ENCODE data around the gene PHF24.
A peak's percentile ranks its signal among the peaks of the same experiment; 100 is the strongest.
"Not testable (repeated sequence)": the region's sequence is repeated elsewhere in the genome, so short reads cannot be mapped to it uniquely, and the experiment has no call there.

The PHF24 gene

DNA sequence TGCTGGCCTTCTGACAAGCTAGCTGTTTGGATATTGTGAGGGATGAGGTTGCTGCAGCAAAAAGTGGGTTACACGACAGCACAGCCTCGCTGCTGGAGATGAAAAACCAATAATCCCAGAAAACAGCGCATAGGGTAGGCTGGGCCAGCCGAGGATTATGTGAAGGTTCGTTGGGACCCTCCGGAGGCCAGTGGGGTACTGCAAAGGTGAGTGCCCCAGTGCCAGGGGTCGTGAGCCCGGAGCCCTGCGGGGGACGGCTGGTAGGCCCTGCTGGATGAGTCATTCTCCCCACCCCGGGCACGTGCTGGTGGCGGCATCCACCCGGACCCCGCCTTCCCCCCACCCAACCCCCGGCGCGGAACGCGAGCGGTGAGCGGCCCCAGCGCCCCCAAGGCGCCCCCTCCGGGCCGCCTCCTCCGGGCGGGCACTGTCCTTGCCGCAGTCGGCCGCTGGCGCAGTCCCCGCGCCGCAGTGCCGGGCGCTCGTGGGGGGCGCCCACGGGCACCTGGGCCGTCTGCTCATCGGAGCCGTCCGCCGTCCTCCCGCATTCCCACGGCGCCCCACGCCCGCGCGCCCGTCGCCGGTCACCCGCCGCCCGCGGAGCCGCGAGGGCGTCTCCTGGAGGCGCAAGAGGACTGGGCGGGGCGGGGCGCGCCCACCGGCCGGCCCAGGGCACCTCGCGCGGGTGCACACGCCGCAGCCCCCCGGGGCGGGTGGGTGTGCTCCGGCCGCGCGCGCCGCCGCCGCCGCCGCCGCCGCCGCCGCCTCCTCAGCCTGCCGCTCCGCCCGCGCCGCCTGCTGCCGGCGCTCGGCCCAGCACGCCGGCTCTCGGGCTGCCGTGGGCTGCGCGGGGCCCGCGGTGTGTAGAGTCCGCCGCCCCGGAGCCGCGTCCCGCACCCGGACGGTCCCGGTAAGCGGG, at the start of gene PHF24:
PHF24 (plus strand) TSS at position 794 of the 919 bp plus-strand sequence. CDS start 13,014 bp downstream, outside the sequence.
- peak within 1 kb of the TSS; percentile 60 for H3K4me3 Mint-ChIP-seq
- no peaks in the 10 kb centered on the region for H3K9me3 Mint-ChIP-seq
- peaks cover 22% of the 10 kb centered on the region for H3K27me3 Mint-ChIP-seq
- no peaks in the 10 kb centered on the region for H3K36me3 Mint-ChIP-seq
- no peak within 1 kb of the TSS for H3K27ac Mint-ChIP-seq
- peaks cover 17% of the 10 kb centered on the region for H3K4me1 Mint-ChIP-seq

GRCh38 chr9:34927061-34927460, 31.0 kb upstream of the PHF24 start:
- Mint-ChIP-seq H3K9me3 (peaks cover 18% of the 10 kb centered on the region), H3K4me3 (no peak overlapping the region), H3K27me3 (peaks cover 4% of the 10 kb centered on the region), H3K36me3 (peaks cover 6% of the 10 kb centered on the region), H3K4me1 (peaks cover 18% of the 10 kb centered on the region), H3K27ac (no peak overlapping the region)

- H3K4me1 Mint-ChIP-seq, result peaks cover 18% of the 10 kb centered on the region
- H3K9me3 Mint-ChIP-seq, result peaks cover 18% of the 10 kb centered on the region
- peak overlapping the region; percentile 68 for H3K27ac Mint-ChIP-seq
- peaks cover 3% of the 10 kb centered on the region for H3K27me3 Mint-ChIP-seq
- peaks cover 6% of the 10 kb centered on the region for H3K36me3 Mint-ChIP-seq
- H3K4me3 Mint-ChIP-seq, result peak overlapping the region; percentile 24
Measured at GRCh38 chr9:34928921-34929320, 29.2 kb upstream of the PHF24 start.

DNA sequence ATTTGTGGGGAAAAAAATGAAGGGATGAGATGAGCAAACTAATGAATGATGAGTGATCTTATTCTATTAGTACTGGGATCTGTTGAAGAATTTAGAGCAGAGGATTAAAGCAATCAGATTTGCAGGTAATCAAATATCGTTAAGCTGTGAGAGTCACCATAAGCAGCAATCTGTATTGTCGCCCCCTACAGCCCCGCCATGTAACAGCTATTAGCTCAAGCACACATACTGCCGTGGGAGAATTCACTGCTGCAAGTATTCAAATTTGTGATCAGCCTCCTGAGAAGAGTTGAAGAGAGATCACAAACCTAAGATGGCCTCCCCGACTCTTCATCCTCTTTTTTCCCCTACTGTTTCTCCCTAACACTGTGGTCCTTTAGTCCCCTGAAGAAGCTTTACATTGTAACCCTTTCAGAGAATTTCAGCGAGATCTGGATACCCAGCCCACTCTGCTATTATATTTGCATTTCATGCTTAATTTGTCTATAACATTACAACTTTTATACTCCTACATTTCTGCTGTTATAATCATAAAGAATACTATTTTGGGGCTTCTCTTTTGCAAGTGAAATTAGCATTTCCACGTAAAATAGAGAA, 28.5 kb upstream of the PHF24 start:
- H3K27ac Mint-ChIP-seq, result peak overlapping the region; percentile 68
- peak overlapping the region; percentile 24 for H3K4me3 Mint-ChIP-seq
- H3K36me3 Mint-ChIP-seq, result peaks cover 4% of the 10 kb centered on the region
- H3K4me1 Mint-ChIP-seq, result peaks cover 18% of the 10 kb centered on the region
- peaks cover 2% of the 10 kb centered on the region for H3K27me3 Mint-ChIP-seq
- H3K9me3 Mint-ChIP-seq, result peaks cover 13% of the 10 kb centered on the region

DNA sequence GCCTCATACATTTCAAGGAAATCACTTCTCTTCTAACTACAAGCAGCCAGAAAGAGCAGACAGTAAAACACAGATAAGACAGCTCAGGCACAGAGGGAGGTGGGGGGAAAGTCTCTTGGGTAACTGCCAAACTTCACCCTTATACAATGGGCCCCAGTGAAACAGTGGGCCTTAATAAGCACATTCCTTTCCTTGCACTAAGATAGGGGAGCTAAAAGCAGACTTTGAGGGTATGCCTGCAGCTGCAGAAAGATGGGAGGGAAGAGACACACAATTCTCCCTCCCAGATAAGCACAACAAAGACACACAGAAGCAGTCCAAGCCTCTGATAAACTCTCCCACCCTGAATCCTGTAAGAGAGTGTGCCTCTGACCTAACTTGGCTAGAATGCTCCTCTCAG, 18.1 kb upstream of the PHF24 start:
- H3K4me1 Mint-ChIP-seq, H3K4me3 Mint-ChIP-seq, H3K9me3 Mint-ChIP-seq, H3K36me3 Mint-ChIP-seq, H3K27ac Mint-ChIP-seq, H3K27me3 Mint-ChIP-seq: not testable (repeated sequence)

GRCh38 chr9:34948451-34948850, 9.6 kb upstream of the PHF24 start:
- no peaks in the 10 kb centered on the region for H3K36me3 Mint-ChIP-seq
- H3K27ac Mint-ChIP-seq, result no peak overlapping the region
- H3K4me3 Mint-ChIP-seq, result no peak overlapping the region
- no peaks in the 10 kb centered on the region for H3K4me1 Mint-ChIP-seq
- H3K27me3 Mint-ChIP-seq, result peaks cover 13% of the 10 kb centered on the region
- H3K9me3 Mint-ChIP-seq, result no peaks in the 10 kb centered on the region

DNA sequence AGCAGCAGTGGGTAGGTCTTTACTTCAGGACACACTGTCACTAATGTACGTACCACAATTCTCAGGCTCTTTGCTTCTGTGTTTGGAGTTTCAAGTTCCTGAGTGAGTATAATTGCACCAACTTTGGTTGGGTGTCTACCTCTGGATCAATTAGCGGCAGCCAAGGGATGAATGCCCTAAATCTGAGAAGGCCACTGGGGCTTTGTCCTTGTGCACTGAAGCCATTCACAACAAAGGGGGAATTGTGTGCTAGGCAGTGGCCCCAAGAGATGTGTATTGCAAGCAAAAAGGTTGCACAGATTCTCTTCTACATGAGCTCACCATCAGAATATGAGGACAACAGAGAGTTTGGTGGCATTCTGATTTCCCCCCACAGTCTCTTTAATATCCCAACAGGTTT, 3.9 kb upstream of the PHF24 start:
- Mint-ChIP-seq H3K27ac (no peak overlapping the region), H3K9me3 (no peaks in the 10 kb centered on the region), H3K4me3 (no peak overlapping the region), H3K27me3 (peaks cover 23% of the 10 kb centered on the region), H3K4me1 (no peaks in the 10 kb centered on the region), H3K36me3 (no peaks in the 10 kb centered on the region)

DNA sequence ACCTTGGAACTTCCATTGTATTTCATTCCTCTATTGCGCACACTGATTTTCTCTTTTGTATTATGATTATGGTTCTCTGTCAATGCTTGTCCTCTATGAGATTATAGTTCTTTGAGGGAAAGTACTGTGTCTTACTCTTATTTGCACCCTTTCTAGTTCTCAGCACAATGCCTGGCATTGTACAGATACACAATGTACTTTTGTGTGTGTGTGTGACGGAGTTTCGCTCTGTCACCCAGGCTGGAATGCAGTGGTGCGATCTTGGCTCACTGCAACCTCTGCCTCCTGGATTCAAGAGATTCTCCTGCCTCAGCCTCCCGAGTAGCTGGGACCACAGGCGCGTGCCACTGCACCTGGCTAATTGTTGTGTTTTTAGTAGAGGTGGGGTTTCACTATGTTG, 2.0 kb upstream of the PHF24 start:
- not testable (repeated sequence) for H3K36me3 Mint-ChIP-seq, H3K27ac Mint-ChIP-seq, H3K4me1 Mint-ChIP-seq, H3K4me3 Mint-ChIP-seq, H3K9me3 Mint-ChIP-seq
- H3K27me3 Mint-ChIP-seq, result peaks cover 28% of the 10 kb centered on the region

- no peaks in the 10 kb centered on the region for H3K36me3 Mint-ChIP-seq
- H3K27ac Mint-ChIP-seq, result no peak overlapping the region
- peaks cover 10% of the 10 kb centered on the region for H3K4me1 Mint-ChIP-seq
- no peaks in the 10 kb centered on the region for H3K9me3 Mint-ChIP-seq
- H3K4me3 Mint-ChIP-seq, result peak overlapping the region; percentile 27
- peaks cover 28% of the 10 kb centered on the region for H3K27me3 Mint-ChIP-seq
Measured at GRCh38 chr9:34956648-34957047, 1.4 kb upstream of the PHF24 start.

GRCh38 chr9:34958411-34958982, 412 bp downstream of the PHF24 start:
- H3K27ac Mint-ChIP-seq, result no peak overlapping the region
- H3K4me1 Mint-ChIP-seq, result peaks cover 17% of the 10 kb centered on the region
- H3K9me3 Mint-ChIP-seq, result no peaks in the 10 kb centered on the region
- H3K4me3 Mint-ChIP-seq, result no peak overlapping the region
- peaks cover 22% of the 10 kb centered on the region for H3K27me3 Mint-ChIP-seq
- no peaks in the 10 kb centered on the region for H3K36me3 Mint-ChIP-seq

- Mint-ChIP-seq H3K9me3 (no peaks in the 10 kb centered on the region), H3K27me3 (peaks cover 26% of the 10 kb centered on the region), H3K36me3 (no peaks in the 10 kb centered on the region), H3K27ac (no peak overlapping the region), H3K4me3 (no peak overlapping the region), H3K4me1 (peaks cover 17% of the 10 kb centered on the region)
Measured at GRCh38 chr9:34959461-34959860, 1.4 kb downstream of the PHF24 start.

- Mint-ChIP-seq H3K36me3 (no peaks in the 10 kb centered on the region), H3K4me3 (peak overlapping the region; percentile 11), H3K27ac (peak overlapping the region; percentile 0), H3K4me1 (peaks cover 17% of the 10 kb centered on the region), H3K27me3 (peaks cover 31% of the 10 kb centered on the region), H3K9me3 (no peaks in the 10 kb centered on the region)
Measured at GRCh38 chr9:34961574-34962490, 3.7 kb downstream of the PHF24 start.

GRCh38 chr9:34962546-34962945, 4.5 kb downstream of the PHF24 start:
- H3K27me3 Mint-ChIP-seq, result peaks cover 30% of the 10 kb centered on the region
- peaks cover 17% of the 10 kb centered on the region for H3K4me1 Mint-ChIP-seq
- no peaks in the 10 kb centered on the region for H3K36me3 Mint-ChIP-seq
- H3K4me3 Mint-ChIP-seq, result no peak overlapping the region
- H3K9me3 Mint-ChIP-seq, result no peaks in the 10 kb centered on the region
- no peak overlapping the region for H3K27ac Mint-ChIP-seq

DNA sequence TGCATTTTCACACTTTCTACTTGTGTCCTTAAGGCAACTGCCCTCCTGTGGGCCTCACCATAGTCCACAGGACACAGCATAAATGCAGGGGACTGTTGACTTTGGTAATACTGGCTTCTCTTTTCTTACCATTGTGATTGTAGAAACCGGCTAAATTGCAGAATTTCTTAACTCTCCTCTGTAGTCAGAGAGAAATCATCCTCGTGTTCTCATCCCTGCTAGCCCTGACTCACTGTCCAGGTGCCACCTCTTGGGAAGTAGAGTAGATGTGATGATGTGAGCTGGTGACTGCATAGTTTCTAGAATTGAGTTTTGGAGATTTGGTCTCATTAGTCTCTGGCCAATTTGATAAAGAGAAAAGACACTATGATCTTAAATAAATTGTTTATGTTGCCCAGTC, 5.5 kb downstream of the PHF24 start:
- Mint-ChIP-seq H3K4me3 (no peak overlapping the region), H3K27me3 (peaks cover 32% of the 10 kb centered on the region)

DNA sequence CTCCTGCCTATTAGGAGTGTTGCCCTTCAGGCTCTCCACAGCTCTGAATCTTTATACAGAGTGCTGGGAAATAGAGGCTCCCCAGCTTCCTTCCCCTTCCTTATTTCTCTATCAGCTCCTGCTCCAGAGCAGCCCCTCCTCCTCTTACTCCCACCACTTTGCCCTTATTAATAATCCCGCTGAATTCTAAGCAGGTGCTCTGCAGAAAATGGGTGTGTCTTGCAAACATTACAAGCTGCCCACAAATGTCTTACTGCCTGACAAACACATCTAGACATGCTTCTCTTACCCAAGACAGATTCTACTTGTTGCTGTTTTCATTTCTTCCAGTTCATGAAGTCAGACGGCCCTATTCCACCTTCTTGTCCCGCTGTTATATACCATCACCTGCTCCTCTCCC, 6.4 kb downstream of the PHF24 start:
- H3K36me3 Mint-ChIP-seq, result no peaks in the 10 kb centered on the region
- H3K4me3 Mint-ChIP-seq, result no peak overlapping the region
- H3K4me1 Mint-ChIP-seq, result peaks cover 17% of the 10 kb centered on the region
- H3K27me3 Mint-ChIP-seq, result peaks cover 29% of the 10 kb centered on the region
- H3K27ac Mint-ChIP-seq, result no peak overlapping the region
- no peaks in the 10 kb centered on the region for H3K9me3 Mint-ChIP-seq

More for the DNA sequence above, 5.5 kb downstream of the PHF24 start:
- Mint-ChIP-seq H3K36me3 (no peaks in the 10 kb centered on the region), H3K27ac (no peak overlapping the region), H3K9me3 (no peaks in the 10 kb centered on the region), H3K4me1 (peaks cover 17% of the 10 kb centered on the region)
